HL-60/S4 (cell line): Measurements from ENCODE around the gene TRIM15.
"Not testable (repeated sequence)": the region's sequence is repeated elsewhere in the genome, so short reads cannot be mapped to it uniquely, and the experiment has no call there.

ENCODE experiments used
- in situ Hi-C: fragments of 300-500 bp; cut with MboI; formaldehyde crosslinking; loops from 2 replicates; pipeline ENCODE4 v1.14.3; 2022; ENCODE audit warnings: low sequenced_read_pairs

The TRIM15 gene

DNA sequence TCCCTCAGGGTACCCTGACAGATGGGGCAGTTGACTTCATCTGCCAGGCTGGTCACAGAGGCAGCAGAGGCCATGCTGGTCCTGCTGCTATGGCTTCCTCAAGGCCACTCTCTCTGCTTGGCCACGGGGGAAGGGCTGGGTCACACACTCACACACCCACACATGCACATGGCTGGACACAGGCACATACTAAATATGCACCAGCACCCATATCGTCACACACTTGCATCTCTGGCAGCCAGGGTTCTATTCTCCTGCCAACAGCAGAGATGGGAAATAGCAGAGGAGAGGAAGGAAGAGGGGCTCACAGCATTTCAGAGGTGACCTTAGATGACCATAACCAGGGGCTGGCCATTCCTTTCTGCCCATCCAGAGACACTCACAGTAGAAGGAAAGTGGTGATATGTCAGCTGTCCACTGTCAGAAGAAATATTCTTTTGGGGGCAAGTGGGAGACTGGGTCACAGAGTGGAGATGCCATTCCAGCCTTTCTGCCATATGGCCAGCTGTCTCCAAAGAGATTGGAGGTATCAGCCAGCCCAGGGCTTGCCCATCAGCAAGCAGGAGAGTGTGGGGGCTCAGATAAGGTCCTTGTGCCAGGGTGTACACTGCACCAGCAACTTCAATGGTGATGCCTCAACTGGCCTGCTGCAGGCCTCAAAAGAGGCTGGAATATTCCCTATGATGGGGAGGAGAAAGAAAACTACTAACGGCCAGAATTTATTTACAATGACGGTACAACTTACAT, 2.4 kb upstream of the TRIM15 start, which contains the start of gene TRIM10:
Gene TRIM10 (minus strand): TSS at position 427 of the 747 bp plus-strand sequence. CDS start 353 bp downstream, at position 74.
- in situ Hi-C loops = no loop called here

DNA sequence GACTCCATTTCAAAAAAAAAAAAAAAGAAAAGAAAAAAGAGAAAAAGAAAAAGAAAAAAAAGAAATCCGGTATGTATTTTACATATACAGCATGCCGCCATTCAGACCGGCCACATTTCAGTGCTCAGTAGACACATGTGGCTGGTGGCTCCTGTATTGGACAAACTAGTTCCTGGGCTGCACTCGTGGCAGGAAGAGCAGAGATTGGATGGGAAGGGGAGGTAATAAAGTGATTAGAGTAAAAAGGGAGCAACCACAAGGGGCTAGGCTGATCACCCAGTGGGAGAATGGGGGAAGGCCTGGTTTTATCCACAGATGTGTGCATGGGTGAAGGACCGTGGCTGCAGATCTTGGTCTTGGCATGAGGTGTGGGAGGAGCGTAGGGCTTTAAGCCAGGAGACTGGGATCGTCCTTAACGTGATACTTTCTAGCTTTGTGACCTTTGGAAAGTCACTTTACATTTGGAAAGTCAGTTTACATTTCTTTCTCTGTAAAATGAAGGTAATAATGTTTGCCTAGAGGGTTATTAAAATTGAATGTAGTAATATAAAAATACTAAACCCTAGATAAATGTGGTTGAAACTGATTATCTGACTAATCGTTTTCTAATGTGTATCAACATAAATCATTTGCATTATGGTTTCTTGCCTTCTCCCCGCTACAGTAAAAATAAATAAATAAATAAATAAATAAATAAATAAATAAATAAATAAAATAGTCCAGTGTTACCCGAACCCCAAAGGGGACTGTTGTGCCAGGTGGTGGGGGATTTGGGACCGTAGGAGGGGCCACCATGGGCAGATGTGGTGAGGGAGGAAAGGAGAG, 869 bp upstream of the TRIM15 start:
- in situ Hi-C loops = no loop called here

DNA sequence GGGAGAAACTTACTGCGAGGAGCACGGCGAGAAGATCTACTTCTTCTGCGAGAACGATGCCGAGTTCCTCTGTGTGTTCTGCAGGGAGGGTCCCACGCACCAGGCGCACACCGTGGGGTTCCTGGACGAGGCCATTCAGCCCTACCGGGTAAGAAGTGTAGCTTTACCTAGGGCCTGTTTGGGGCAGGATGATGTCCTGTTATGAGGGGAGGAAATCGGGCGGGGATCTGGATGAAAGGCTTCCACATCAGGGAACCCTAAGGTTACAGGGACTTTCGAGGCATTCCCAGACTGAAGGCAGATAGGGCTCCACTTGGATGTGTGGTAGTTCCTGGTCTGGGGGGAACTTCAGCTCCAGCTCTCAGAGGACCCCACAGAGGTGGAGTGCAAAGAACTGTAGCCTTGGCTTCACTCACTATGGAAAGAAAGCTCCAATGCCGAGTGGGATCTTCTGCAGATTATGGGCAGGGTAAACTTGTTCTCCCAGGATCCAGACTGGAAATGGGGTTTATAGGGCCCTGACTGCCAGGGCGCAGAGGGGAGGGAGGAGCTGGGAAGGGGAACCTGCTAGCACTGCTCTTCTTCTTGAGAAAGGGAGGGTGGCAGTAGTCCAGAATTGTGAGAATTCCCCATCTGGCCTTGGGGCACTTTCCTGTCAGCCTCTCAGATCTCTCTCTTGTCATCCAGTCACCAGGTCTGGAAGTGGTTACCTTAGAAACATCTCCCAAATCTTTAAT, 740 bp downstream of the TRIM15 start:
- in situ Hi-C loops = no loop called here

DNA sequence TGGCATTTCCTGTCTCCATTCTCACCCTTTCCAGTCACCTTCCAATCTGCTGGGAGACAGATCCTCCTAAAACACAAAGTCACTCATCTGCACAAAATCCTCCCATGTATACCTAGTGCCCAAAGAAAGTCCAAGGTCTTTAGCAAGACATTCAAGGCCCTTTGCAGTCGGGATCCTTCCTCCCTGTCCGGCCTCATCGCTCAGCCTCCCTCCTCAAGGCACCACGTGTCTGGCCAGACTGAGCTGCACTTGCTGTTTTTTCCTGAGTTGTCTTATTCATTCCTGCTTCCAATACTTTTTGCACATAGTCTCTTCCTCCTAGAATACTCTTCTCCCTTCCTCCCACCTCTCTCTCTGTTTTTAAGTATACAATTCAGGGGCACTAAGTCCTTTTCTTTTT, 1.4 kb downstream of the TRIM15 start:
- in situ Hi-C loops = no loop called here

DNA sequence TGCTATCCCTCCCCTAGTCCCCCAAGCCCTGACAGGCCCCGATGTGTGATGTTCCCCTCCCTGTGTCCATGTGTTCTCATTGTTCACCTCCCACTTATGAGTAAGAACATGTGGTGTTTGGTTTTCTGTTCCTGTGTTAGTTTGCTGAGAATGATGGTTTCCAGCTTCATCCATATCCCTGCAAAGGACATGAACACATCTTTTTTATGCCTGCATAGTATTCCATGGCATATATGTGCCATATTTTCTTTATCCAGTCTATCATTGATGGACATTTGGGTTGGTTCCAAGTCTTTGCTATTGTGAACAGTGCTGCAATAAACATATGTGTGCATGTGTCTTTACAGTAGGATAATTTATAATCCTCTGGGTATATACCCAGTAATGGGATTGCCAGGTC, 1.9 kb downstream of the TRIM15 start:
- in situ Hi-C loops = not testable (repeated sequence)

DNA sequence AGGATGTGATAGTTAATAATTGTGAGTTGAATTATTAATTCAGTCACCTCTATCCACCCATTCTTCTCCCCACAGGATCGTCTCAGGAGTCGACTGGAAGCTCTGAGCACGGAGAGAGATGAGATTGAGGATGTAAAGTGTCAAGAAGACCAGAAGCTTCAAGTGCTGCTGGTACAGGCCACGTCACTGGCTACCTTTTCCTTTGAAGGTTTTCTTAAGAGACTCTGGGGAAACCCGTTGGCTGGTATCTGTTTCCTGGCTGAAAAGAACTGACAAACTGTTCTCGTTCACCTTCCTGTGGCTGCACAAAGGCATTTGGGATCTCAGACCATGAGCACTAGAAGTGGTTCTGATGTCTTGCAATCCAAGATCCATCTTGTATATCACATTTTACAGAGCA, 3.8 kb downstream of the TRIM15 start:
- in situ Hi-C loops = no loop called here

DNA sequence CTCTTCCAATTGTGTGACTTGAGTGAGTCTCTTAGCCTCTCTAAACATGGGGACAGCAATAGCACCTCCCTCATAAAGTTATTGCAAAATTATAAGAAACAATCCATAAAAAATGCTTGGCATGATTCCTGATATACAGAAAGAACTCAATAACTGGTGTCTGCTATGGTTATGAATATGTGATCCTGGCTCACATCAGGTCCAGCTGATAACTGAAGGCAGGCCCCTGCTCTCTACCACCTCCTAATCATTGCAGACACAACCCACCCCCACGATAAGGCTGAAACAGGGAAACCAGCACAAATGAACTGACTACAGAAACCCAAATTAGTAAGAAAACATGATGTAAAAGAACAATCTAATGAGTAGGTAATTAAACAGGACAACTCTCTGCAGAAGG, 5.4 kb downstream of the TRIM15 start:
- in situ Hi-C loops = no loop called here

DNA sequence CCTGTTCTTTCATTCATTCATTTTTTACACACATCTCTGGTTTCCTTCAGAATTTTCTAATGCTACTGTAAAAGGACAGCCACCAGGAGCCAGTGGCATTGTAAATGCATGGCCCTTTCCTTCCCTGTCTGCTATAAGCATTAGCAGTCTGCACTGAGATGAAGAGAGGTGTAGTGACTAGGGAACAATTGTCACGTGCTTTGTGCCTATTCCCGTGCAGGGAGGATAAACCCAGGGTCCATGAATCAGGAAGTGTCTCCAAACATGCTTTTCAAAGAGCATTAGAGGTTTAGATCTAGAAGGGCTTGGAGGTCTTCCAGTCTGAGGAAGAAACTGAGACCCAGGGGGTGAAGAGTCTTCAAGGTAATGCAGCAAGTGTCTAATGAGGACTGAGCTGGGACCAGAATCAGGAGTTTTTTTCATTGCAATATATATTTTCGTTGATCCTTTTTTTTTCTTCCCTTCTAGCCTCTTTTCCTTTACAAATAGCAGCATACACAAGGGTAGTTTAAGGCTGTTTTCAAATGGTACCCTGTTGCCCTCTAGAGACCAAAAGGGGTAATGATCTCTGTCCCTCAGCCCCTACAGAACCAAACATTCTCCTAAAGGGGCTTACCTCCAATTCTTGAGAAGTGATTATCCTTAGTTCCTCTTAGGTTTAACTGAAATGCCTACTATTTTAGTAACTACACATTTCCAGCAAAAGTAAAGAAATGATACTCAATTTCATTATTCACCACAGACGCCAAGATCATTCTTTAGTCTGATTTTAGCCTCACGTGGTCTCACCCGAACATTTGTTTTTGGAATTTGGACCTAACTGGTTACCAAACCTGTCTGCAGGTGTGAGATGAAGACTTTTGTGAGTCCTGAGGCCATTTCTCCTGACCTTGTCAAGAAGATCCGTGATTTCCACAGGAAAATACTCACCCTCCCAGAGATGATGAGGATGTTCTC, 6.6 kb downstream of the TRIM15 start:
- in situ Hi-C loops = no loop called here

DNA sequence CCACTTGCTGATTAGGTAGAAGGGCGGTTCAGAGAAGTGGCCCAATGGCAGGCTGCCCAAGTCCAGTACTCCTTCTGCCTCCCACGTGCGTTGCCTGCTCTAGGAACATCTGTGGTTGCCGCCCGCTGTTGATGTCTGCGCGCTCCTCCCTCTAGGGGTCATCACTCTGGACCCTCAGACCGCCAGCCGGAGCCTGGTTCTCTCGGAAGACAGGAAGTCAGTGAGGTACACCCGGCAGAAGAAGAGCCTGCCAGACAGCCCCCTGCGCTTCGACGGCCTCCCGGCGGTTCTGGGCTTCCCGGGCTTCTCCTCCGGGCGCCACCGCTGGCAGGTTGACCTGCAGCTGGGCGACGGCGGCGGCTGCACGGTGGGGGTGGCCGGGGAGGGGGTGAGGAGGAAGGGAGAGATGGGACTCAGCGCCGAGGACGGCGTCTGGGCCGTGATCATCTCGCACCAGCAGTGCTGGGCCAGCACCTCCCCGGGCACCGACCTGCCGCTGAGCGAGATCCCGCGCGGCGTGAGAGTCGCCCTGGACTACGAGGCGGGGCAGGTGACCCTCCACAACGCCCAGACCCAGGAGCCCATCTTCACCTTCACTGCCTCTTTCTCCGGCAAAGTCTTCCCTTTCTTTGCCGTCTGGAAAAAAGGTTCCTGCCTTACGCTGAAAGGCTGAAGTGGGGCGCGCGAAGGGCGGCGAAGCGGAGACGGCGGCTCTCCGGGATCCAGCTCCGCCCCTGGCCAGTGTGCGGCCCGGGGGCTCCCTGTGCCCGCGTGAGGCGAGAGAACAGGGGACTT, 8.5 kb downstream of the TRIM15 start:
- in situ Hi-C loops = no loop called here

DNA sequence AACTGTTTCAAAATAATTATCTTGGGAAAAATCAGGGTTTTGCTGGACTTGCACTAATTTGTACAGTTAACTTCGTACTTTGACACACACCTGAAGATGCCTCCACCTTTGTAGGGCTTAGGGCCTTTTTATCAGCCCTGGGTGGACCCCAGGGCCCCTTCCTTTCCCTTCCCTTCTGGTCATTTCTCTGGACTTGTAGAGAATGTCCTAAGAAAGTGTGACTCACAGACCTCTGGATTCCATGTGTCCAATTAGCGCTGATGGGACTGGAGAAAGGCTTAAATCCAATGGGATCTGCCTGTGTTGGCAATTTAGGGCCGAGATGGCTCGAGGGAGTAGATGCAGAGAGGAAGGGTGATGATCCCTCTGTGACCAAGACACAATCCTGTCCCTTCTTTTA, 9.3 kb downstream of the TRIM15 start:
- in situ Hi-C loops = no loop called here

DNA sequence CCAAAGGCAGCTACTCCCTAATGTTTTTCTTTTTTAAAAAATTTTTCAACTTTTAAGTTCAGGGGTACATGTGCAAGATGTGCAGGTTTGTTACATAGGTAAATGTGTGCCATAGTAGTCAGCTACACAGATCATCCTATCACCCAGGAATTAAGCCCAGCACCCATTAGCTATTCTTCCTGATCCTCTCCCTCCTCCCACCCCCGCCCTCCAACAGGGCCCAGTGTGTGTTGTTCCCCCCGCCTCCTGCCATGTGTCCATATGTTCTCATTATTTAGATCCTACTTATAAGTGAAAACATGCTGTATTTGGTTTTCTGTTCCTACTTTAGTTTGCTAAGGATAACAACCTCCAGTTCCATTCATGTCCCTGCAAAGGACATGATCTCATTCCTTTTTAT, 12.4 kb downstream of the TRIM15 start:
- in situ Hi-C loops = no loop called here

DNA sequence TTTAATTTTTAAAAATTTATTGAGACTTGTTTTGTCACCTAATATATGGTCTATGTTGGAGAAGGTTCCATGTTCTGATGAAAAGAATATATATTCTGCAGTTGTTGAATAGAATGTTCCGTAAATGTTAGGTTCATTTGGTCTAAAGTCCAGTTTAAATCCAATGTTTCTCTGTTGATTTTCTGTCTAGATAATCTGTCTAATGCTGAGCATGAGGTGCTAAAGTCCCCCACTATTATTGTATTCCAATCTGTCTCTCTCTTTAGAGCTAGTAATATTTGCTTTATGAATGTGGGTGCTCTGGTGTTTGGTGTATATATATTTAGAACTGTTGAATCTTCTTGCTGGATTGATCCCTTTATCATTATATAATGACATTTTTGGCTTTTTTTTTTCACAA, 15.5 kb downstream of the TRIM15 start:
- in situ Hi-C loops = no loop called here

DNA sequence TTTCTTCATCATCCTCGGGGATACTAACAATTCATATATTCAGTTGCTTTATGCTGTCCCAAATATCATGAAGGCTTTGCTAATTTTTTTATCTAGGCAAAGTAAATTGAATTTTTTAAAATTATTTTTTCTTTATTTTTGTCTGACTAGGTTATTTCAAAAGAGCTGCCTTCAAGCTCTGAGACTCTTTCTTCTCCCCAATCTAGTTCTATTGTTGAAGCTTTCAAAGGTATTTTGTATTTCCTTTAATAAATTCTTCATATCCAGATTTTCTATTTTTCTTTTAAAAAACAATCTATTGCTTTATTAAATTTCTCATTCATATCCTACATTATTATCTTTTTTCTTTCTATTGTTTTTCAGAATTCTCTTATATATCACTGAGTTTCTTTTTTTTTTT, 16.8 kb downstream of the TRIM15 start:
- in situ Hi-C loops = no loop called here

DNA sequence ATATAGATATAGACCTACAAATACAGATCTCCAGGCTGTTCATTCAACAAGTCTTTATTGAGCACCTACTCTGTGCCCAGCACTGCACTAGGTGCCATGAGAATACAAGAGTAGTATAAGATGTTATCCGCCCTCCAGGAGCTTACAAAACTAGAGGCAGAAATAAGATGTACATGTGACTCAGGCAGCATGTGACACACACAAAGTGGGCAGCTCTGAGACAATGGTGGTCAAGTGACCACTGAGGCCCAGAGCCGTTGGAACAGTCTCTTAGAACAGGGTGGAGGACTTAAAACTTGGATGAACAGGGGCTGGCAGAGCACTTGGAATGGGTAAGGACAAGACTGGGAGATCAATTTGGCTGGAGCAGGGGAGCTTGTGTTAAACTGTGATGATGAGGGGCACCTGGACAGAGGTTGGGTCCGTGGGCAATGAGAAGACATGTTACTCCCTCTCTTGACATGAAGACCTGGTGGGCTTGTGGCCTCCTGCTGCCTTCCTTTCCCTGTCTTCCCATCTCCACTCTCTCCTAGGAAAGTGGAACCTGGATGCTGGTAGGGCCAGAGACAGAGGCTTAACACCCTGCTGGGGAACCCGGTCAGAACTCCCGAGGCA, 21.2 kb downstream of the TRIM15 start:
- in situ Hi-C loops = no loop called here

DNA sequence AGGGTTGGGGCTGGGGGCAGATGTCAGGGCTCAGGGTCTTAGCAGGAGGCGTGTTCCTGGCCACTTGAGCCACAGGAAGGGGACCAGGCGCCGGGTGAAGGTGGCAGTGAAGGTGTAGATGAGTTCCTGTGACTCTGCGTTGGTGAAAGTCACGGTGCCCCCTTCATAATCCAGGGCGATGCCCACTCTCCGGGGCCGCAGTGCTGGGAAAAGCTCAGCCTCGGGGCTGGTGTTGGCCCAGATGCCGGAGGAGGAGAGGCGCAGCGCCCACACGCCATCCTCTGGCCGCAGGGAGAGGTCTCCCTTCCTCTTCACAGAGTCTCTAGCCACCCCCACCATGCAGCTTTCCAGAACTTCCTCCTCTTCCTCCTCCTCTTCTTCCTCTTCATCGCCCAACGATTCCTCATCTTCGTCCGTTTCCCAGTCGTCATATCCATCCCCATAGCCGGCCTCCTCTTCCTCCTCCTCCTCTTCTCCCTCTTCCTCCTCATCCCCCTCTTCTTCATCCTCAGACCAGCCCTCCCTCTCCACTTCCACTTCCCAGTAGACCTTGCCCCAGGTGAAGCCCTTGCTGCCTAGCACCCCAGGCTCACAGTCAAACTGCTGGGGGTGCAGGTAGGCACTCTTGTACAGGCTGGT, 22.6 kb downstream of the TRIM15 start:
- in situ Hi-C loops = no loop called here

DNA sequence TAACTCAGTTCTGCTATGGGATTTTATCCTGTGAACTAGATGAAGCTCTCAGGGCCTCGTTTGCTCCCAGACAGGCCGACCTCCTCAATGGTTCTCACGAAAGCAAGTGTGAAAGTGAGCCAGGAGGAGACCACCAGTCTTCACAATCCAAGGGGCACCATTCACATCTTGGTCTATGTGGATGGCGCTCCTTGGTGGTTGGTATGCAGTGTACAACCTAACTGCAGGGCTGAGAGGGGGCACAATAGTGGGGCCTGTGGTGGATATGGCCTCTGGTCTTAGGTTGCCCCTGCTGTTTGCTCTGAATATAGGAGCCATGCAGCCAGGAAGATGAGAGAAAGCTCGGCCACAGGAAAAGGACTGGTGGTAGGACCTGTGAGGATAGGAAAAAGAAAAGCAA, 25.2 kb downstream of the TRIM15 start:
- in situ Hi-C loops = no loop called here

DNA sequence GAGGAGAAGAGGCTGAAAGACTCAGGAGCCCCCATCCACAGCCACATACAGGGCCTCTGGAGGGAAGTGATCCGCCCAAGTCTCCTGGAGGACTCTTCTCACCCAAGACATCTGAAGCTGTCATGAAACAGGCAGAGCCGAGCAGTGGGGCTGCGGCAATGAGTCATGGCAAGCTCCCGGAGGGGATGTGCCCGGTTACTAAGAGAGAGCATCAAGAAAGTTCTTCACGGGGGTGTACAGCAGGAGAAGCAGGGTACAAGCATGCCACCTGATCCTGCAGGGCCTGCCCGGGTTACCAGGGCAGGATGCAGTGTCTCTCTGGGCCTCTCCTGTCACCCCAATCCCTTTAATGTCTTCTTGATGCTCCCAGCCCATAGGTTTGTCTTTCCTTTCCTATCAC, 28.7 kb downstream of the TRIM15 start:
- in situ Hi-C loops = no loop called here

DNA sequence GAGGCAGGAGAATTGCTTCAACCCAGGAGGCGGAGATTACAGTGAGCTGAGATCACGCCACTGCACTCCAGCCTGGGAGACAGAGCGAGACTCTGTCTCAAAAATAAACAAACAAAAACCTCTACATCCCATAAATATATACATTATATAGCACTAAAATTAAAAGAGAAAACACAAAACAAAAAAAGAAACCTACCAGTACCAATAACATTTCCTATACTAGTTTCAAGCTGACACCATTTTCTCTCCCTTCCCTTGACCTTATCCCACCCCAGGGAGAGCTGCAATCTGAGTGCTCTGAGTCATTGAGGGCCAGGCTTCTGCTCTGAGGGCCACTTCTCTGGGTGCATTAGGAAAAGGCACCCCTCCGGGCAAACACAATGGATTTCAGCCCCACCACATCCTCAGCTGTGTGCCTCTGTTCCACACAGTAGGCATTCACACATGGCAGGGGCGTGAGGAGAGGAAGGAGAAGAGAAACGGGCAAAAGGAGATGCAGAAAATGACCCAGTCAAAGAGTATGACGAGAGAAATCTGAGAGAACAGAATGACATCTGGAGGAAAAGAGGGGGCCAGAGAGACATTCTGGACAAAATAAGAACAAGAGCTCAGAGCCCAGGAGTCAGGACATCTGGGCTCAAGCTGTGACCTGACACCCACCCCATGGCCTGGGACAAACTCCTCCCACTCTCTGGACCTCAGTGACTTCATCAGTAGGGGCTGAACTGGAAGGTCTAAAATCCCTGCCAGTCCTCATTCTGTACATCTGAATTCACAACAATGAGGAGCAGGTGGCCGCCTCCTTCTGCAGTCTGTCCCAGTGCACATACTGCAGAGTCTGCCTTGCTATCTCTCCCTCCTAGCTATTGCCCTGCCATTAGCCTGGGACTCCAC, 31.7 kb downstream of the TRIM15 start:
- in situ Hi-C loops = no loop called here
